ENCODE measurements around the gene HDAC7.

Gene HDAC7

DNA sequence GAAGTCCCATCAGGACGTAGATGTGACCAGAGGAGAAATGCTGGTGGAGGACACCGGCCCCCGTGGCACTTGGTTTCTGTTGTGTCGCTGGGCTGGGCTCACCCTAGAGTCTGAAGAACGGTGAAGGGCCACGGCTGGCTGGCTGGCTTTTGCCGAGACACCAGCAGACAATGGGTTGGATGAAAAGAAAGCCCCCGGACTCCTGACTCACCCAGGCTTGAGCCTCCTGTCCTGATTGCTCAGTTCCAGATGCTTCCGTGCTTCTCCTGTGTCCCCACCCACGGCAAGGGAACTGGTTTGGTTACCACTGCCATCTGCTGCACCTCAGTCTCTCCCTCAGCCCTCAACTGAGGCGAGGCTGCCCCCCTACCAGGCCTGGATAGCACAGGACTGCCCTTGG lies 84.1 kb downstream of the HDAC7 start:
- Histone ChIP-seq H3K4me1 (ENCODE audit: insufficient read depth, low read length) (peaks cover 12% of the 10 kb centered on the region), H3K4me3 (ENCODE audit: low read length) (no peak overlapping the region), H3K27me3 (ENCODE audit: insufficient read depth, low read length) (no peaks in the 10 kb centered on the region), H3K36me3 (ENCODE audit: insufficient read depth, low read length) (no peaks in the 10 kb centered on the region), H3K9me3 (ENCODE audit: low read length) (no peaks in the 10 kb centered on the region), H2AFZ (ENCODE audit: low read depth, low read length) (no peak overlapping the region)

DNA sequence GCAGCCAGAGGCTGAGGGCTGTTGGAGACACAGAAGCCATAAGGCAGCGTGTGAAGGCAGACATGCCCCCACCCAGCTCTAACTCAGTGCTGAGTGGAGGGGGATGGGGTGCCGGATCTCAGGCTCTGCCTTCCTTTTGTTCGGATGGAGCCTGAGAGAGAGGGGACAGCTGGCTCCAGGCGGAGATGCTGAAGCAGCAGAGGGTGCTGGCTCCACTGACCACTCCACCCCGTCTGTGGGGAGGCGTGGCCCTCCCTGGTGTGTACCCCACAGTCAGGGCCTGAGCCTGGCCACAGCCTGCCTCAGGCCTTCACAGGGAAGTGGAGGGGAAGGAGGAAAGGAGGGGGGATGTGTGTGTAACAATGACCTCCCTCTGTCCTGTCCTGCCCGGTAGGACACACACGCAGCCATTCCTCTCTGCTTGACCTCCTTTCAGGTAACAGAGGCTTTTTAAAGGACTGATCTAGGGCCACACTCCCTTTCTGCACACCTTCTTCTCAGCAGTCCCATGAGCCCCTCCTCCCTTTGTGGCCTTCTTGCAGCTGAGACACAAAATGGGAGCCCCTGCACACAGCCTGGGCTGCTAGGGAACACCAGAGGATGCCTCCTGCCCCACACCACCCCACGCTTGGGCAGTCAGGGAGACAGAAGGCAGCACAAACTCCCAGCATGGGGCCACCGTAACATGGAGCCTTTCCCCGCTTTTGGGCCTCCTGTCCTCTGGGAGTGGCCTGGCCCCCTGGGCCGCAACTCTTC lies 84.8 kb downstream of the HDAC7 start:
- H3K36me3 ChIP-seq (ENCODE audit: insufficient read depth, low read length), result no peaks in the 10 kb centered on the region
- H3K27me3 ChIP-seq (ENCODE audit: insufficient read depth, low read length), result no peaks in the 10 kb centered on the region
- no peak overlapping the region for H3K4me3 ChIP-seq (ENCODE audit: low read length)
- H3K9me3 ChIP-seq (ENCODE audit: low read length), result no peaks in the 10 kb centered on the region
- peak overlapping the region; percentile 10 for H2AFZ ChIP-seq (ENCODE audit: low read depth, low read length)
- H3K4me1 ChIP-seq (ENCODE audit: insufficient read depth, low read length), result peaks cover 12% of the 10 kb centered on the region

DNA sequence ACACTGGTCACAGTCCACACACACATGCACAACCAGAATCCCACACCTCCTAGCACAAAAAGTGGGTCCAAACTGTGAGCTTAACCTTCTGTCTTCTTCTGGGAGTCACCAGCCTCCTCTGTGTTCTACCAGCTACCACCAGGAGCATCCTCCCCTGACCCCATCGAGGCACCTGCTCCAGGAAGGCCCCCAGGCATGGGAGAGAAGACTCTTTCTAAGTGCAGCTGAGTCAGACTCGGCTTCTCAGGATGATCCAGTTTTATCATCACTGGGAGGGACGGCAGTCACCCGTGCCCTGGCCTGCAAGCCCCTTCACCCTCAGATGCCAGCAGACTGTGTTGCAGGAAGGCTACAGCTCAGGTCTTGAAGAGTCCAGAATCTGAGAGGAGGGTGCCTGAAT lies 86.6 kb downstream of the HDAC7 start:
- Histone ChIP-seq H3K4me1 (ENCODE audit: insufficient read depth, low read length) (peaks cover 12% of the 10 kb centered on the region), H3K9me3 (ENCODE audit: low read length) (no peaks in the 10 kb centered on the region), H3K36me3 (ENCODE audit: insufficient read depth, low read length) (no peaks in the 10 kb centered on the region), H3K27me3 (ENCODE audit: insufficient read depth, low read length) (no peaks in the 10 kb centered on the region), H3K4me3 (ENCODE audit: low read length) (no peak overlapping the region), H2AFZ (ENCODE audit: low read depth, low read length) (no peak overlapping the region)

All from neuron (in vitro differentiated cells).